ENCODE results near the gene SCRT2. TPM values are rescaled to one million over a fixed set of nuclear protein-coding genes. Genes with fewer than 3 reads are reported as not detected.

SCRT2 gene
- polyA plus RNA-seq, 3 donors from 2014 or later, result not detected

- Mint-ChIP-seq H3K27me3 (ENCODE audit: low read depth in 3 of 3) (peaks cover 3 to 15% (median 13%) of the 10 kb centered on the region in 3 donors), H3K36me3 (peaks cover 0 to 5% (median 4%) of the 10 kb centered on the region in 3 donors), H3K4me3 (no peak overlapping the region), H3K4me1 (no peaks in the 10 kb centered on the region), H3K27ac (no peak overlapping the region), H3K9me3 (peaks cover 0 to 5% (median 1%) of the 10 kb centered on the region in 6 donors)
- DNase-seq, result no peak
Observed at GRCh38 chr20:709423-709822, 33.8 kb upstream of the SCRT2 start.

GRCh38 chr20:708956-709355, 33.4 kb upstream of the SCRT2 start:
- Mint-ChIP-seq H3K27me3 (ENCODE audit: low read depth in 3 of 3) (peaks cover 3 to 15% (median 13%) of the 10 kb centered on the region in 3 donors), H3K4me3 (peak overlapping the region in 1 of 5 donors; percentile 14), H3K36me3 (peaks cover 0 to 5% (median 4%) of the 10 kb centered on the region in 3 donors), H3K4me1 (no peaks in the 10 kb centered on the region), H3K9me3 (peaks cover 0 to 5% (median 1%) of the 10 kb centered on the region in 6 donors), H3K27ac (peak overlapping the region in 1 of 6 donors; percentile 8)
- no peak for DNase-seq

GRCh38 chr20:707451-708110, 32.0 kb upstream of the SCRT2 start:
- Mint-ChIP-seq H3K36me3 (peaks cover 0 to 5% (median 4%) of the 10 kb centered on the region in 3 donors), H3K4me1 (no peaks in the 10 kb centered on the region), H3K9me3 (peaks cover 0 to 5% (median 1%) of the 10 kb centered on the region in 6 donors), H3K4me3 (no peak overlapping the region), H3K27me3 (ENCODE audit: low read depth in 3 of 3) (peaks cover 3 to 13% (median 10%) of the 10 kb centered on the region in 3 donors), H3K27ac (no peak overlapping the region)
- DNase-seq, result no peak

GRCh38 chr20:706366-706885, 30.8 kb upstream of the SCRT2 start:
- H3K9me3 Mint-ChIP-seq, result peaks cover 0 to 5% (median 1%) of the 10 kb centered on the region in 6 donors
- no peak for DNase-seq
- H3K4me3 Mint-ChIP-seq, result no peak overlapping the region
- H3K27me3 Mint-ChIP-seq (ENCODE audit: low read depth in 3 of 3), result peaks cover 3 to 13% (median 5%) of the 10 kb centered on the region in 3 donors
- H3K27ac Mint-ChIP-seq, result no peak overlapping the region
- H3K4me1 Mint-ChIP-seq, result no peaks in the 10 kb centered on the region
- H3K36me3 Mint-ChIP-seq, result peaks cover 0 to 4% (median 0%) of the 10 kb centered on the region in 3 donors

- Mint-ChIP-seq H3K36me3 (peaks cover 0 to 4% (median 0%) of the 10 kb centered on the region in 3 donors), H3K27me3 (ENCODE audit: low read depth in 3 of 3) (peaks cover 0 to 14% (median 5%) of the 10 kb centered on the region in 3 donors), H3K4me3 (no peak overlapping the region), H3K4me1 (no peaks in the 10 kb centered on the region), H3K27ac (no peak overlapping the region), H3K9me3 (peaks cover 0 to 5% (median 1%) of the 10 kb centered on the region in 6 donors)
- DNase-seq, result no peak
Observed at GRCh38 chr20:704726-705125, 29.1 kb upstream of the SCRT2 start.

GRCh38 chr20:703426-703825, 27.8 kb upstream of the SCRT2 start:
- Mint-ChIP-seq H3K27me3 (ENCODE audit: low read depth in 3 of 3) (peaks cover 0 to 8% (median 3%) of the 10 kb centered on the region in 3 donors), H3K9me3 (no peaks in the 10 kb centered on the region), H3K36me3 (no peaks in the 10 kb centered on the region), H3K4me1 (no peaks in the 10 kb centered on the region), H3K4me3 (no peak overlapping the region), H3K27ac (no peak overlapping the region)
- DNase-seq, result no peak

- H3K27me3 Mint-ChIP-seq (ENCODE audit: low read depth in 3 of 3), result peaks cover 0 to 8% (median 3%) of the 10 kb centered on the region in 3 donors
- H3K4me3 Mint-ChIP-seq, result no peak overlapping the region
Observed at GRCh38 chr20:703006-703405, 27.4 kb upstream of the SCRT2 start.

GRCh38 chr20:701401-702129, 26.0 kb upstream of the SCRT2 start:
- H3K27me3 Mint-ChIP-seq (ENCODE audit: low read depth in 3 of 3), result peaks cover 0 to 6% (median 3%) of the 10 kb centered on the region in 3 donors

More at GRCh38 chr20:703006-703405, 27.4 kb upstream of the SCRT2 start:
- Mint-ChIP-seq H3K27ac (no peak overlapping the region), H3K4me1 (no peaks in the 10 kb centered on the region), H3K36me3 (no peaks in the 10 kb centered on the region), H3K9me3 (no peaks in the 10 kb centered on the region)
- DNase-seq, result no peak

GRCh38 chr20:699811-700338, 24.3 kb upstream of the SCRT2 start:
- H3K4me3 Mint-ChIP-seq, result no peak overlapping the region
- no peaks in the 10 kb centered on the region for H3K4me1 Mint-ChIP-seq
- no peak for DNase-seq
- no peaks in the 10 kb centered on the region for H3K9me3 Mint-ChIP-seq
- no peak overlapping the region for H3K27ac Mint-ChIP-seq
- H3K27me3 Mint-ChIP-seq (ENCODE audit: low read depth in 3 of 3), result peaks cover 0 to 6% (median 2%) of the 10 kb centered on the region in 3 donors
- no peaks in the 10 kb centered on the region for H3K36me3 Mint-ChIP-seq

More at GRCh38 chr20:701401-702129, 26.0 kb upstream of the SCRT2 start:
- H3K4me3 Mint-ChIP-seq, result no peak overlapping the region
- no peaks in the 10 kb centered on the region for H3K9me3 Mint-ChIP-seq
- no peak overlapping the region for H3K27ac Mint-ChIP-seq
- no peaks in the 10 kb centered on the region for H3K36me3 Mint-ChIP-seq
- DNase-seq, result no peak
- no peaks in the 10 kb centered on the region for H3K4me1 Mint-ChIP-seq

GRCh38 chr20:699342-699741, 23.7 kb upstream of the SCRT2 start:
- peaks cover 0 to 6% (median 2%) of the 10 kb centered on the region in 3 donors for H3K27me3 Mint-ChIP-seq (ENCODE audit: low read depth in 3 of 3)
- H3K27ac Mint-ChIP-seq, result no peak overlapping the region
- no peaks in the 10 kb centered on the region for H3K9me3 Mint-ChIP-seq
- H3K4me1 Mint-ChIP-seq, result no peaks in the 10 kb centered on the region
- no peaks in the 10 kb centered on the region for H3K36me3 Mint-ChIP-seq
- H3K4me3 Mint-ChIP-seq, result no peak overlapping the region
- DNase-seq, result no peak

GRCh38 chr20:698276-698675, 22.7 kb upstream of the SCRT2 start:
- Mint-ChIP-seq H3K9me3 (no peaks in the 10 kb centered on the region), H3K4me3 (no peak overlapping the region), H3K36me3 (no peaks in the 10 kb centered on the region), H3K27me3 (ENCODE audit: low read depth in 3 of 3) (peaks cover 0 to 6% (median 2%) of the 10 kb centered on the region in 3 donors), H3K4me1 (no peaks in the 10 kb centered on the region), H3K27ac (no peak overlapping the region)
- no peak for DNase-seq

GRCh38 chr20:697826-698225, 22.2 kb upstream of the SCRT2 start:
- H3K36me3 Mint-ChIP-seq, result no peaks in the 10 kb centered on the region
- no peaks in the 10 kb centered on the region for H3K9me3 Mint-ChIP-seq
- H3K27ac Mint-ChIP-seq, result no peak overlapping the region

GRCh38 chr20:695165-695866, 19.7 kb upstream of the SCRT2 start:
- H3K4me3 Mint-ChIP-seq, result no peak overlapping the region
- H3K27ac Mint-ChIP-seq, result no peak overlapping the region
- H3K36me3 Mint-ChIP-seq, result no peaks in the 10 kb centered on the region
- H3K4me1 Mint-ChIP-seq, result no peaks in the 10 kb centered on the region
- H3K9me3 Mint-ChIP-seq, result no peaks in the 10 kb centered on the region
- H3K27me3 Mint-ChIP-seq (ENCODE audit: low read depth in 3 of 3), result peaks cover 0 to 2% (median 2%) of the 10 kb centered on the region in 3 donors
- no peak for DNase-seq

More at GRCh38 chr20:697826-698225, 22.2 kb upstream of the SCRT2 start:
- H3K27me3 Mint-ChIP-seq (ENCODE audit: low read depth in 3 of 3), result peaks cover 2 to 6% (median 2%) of the 10 kb centered on the region in 3 donors
- DNase-seq, result no peak
- no peak overlapping the region for H3K4me3 Mint-ChIP-seq
- no peaks in the 10 kb centered on the region for H3K4me1 Mint-ChIP-seq

Measured in immature natural killer cell (primary cell).